ENCODE measurements around the gene C10orf67.

DNA sequence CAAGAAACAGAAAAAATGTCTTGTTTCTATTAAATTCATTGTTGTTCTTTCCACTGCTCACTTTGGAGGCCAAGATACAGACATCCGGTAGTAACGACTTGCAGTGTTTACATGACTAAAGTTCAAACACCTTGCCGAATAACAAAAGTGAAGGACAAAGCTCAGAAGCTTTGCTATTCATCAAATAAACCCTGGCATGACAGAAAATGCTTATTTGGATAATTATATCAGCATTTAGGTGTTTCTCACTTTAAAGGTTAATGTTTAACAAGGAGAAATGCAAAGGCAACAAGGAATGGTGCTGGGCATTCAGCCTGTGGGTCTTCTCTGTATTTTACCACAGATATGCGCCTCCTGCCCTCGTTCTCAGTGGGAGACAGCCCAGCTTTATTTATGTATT, 157.9 kb downstream of the C10orf67 start:
- TF ChIP-seq, protein P1, sequence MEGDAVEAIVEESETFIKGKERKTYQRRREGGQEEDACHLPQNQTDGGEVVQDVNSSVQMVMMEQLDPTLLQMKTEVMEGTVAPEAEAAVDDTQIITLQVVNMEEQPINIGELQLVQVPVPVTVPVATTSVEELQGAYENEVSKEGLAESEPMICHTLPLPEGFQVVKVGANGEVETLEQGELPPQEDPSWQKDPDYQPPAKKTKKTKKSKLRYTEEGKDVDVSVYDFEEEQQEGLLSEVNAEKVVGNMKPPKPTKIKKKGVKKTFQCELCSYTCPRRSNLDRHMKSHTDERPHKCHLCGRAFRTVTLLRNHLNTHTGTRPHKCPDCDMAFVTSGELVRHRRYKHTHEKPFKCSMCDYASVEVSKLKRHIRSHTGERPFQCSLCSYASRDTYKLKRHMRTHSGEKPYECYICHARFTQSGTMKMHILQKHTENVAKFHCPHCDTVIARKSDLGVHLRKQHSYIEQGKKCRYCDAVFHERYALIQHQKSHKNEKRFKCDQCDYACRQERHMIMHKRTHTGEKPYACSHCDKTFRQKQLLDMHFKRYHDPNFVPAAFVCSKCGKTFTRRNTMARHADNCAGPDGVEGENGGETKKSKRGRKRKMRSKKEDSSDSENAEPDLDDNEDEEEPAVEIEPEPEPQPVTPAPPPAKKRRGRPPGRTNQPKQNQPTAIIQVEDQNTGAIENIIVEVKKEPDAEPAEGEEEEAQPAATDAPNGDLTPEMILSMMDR (conservative IDR thresholded peaks at IDR 0.05; ENCODE audit: low read length), result no peak
- TF ChIP-seq EZH2phosphoT487 (IDR thresholded peaks at IDR 0.05; ENCODE audit: borderline replicate concordance, low read depth, low read length), result no peak

Data from OCI-LY7 (cell line).